ENCODE data around the gene RPH3AL.
"Not testable (repeated sequence)": the region's sequence is repeated elsewhere in the genome, so short reads cannot be mapped to it uniquely, and the experiment has no call there.

The RPH3AL gene

GRCh38 chr17:178292-179065 is 174.1 kb downstream of the RPH3AL start:
- no peak overlapping the region for H3K27ac ChIP-seq

DNA sequence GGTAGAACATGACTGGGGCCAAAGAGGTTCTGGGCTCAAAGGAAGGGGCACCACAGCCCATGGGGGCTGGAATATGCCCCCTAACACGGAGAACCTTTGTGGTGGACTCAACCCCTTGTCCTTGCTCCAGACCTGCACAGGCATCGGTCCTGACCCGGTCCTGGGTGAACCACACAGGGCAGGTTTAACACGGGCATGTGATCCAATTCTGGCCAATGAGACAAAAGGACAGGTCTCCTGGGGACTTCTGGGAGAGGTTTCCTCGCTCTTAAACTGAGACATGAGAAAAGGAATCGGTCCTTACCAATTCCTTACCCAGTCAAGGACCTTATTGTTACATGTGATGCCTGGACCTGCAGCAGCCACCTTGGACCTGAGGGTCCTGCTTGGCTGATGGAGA is 174.8 kb downstream of the RPH3AL start:
- TF ChIP-seq ZFX (IDR thresholded peaks at IDR 0.05; ENCODE audit: borderline replicate concordance), result no peak
- TF ChIP-seq CTCF (IDR thresholded peaks at IDR 0.05), result no peak
- H3K27ac ChIP-seq, result no peak overlapping the region

More at GRCh38 chr17:178292-179065, 174.1 kb downstream of the RPH3AL start:
- no peak for TF ChIP-seq ZFX (IDR thresholded peaks at IDR 0.05; ENCODE audit: borderline replicate concordance)
- TF ChIP-seq CTCF (IDR thresholded peaks at IDR 0.05), result no peak

GRCh38 chr17:177155-177554 is 175.5 kb downstream of the RPH3AL start:
- no peak overlapping the region for H3K27ac ChIP-seq
- no peak for TF ChIP-seq CTCF (IDR thresholded peaks at IDR 0.05)
- TF ChIP-seq ZFX (IDR thresholded peaks at IDR 0.05; ENCODE audit: borderline replicate concordance), result no peak

DNA sequence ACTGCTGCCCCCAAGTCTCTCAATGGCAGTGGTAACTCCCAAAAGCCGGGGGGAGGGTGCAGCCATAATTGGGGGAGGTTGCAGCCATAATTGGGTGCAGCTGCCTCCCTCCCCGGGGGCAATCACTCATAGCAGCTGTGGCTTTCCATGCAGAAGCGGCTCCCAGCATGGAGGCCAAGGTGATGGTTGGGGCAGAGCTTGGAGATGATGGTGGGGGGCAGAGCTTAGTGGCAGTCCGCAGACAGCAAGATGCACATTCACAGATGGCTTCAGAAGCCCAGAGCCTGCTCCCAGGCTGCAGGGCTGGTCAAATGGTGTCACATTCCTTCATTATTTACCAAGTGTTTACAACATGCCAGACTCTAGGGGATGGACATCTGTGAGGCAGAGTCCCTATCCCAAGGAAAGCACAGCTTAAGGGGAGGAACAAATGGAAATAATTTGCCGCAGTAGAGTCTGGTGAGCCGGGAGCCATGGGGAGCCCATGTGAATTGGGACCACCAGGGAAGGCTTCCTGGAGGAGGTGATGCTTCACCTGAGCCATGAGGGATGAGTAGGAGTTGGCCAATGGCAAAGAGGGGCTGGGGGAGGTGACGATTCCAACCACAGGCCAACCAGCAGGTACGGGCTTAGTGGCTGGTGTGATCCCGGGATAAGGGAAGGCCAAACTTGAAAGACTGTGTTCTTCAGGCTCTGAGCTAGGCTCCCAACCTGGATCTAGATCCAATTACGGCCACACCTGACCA is 179.3 kb downstream of the RPH3AL start:
- no peak overlapping the region for H3K27ac ChIP-seq
- no peak for TF ChIP-seq ZFX (IDR thresholded peaks at IDR 0.05; ENCODE audit: borderline replicate concordance)
- TF ChIP-seq CTCF (IDR thresholded peaks at IDR 0.05), result no peak

DNA sequence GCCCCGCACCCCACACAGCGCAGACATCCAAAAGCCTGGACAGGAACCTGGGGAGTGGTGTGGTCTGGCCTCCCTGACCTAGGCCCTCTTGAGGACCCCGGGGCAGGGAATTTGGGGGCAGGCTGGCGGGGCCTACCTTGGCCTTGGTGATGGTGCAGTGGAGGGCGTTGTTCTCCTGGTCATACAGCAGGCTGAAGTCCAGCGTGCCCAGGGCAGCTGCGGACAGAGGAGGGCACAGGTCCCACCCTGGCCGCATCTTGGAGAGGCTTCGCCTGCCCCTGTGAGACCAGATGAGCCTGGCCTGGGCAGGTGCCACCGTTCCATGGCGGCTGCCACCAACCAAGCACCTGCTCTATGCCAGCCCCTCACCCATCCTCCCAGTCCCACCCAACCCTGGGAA is 180.2 kb downstream of the RPH3AL start:
- no peak for TF ChIP-seq ZFX (IDR thresholded peaks at IDR 0.05; ENCODE audit: borderline replicate concordance)
- no peak for TF ChIP-seq CTCF (IDR thresholded peaks at IDR 0.05)
- no peak overlapping the region for H3K27ac ChIP-seq

DNA sequence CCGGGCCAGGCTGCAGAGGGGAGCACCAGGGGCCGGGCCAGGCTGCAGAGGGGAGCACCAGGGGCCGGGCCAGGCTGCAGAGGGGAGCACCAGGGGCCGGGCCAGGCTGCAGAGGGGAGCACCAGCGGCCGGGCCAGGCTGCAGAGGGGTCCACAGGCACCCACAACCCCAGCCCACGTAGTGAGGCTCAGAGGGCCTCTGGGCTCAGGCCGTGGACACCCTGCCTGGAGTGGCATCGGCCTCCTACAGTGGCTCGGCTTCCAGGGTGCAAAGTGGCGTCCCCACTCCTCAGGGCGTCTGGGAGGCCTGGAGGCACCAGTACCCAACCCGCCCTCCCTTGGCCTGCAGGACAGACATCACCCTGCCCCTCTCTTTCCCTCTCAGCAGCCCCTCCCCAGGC is 180.7 kb downstream of the RPH3AL start:
- H3K27ac ChIP-seq, result no peak overlapping the region
- TF ChIP-seq CTCF (IDR thresholded peaks at IDR 0.05) (no peak), ZFX (IDR thresholded peaks at IDR 0.05; ENCODE audit: borderline replicate concordance) (no peak)

DNA sequence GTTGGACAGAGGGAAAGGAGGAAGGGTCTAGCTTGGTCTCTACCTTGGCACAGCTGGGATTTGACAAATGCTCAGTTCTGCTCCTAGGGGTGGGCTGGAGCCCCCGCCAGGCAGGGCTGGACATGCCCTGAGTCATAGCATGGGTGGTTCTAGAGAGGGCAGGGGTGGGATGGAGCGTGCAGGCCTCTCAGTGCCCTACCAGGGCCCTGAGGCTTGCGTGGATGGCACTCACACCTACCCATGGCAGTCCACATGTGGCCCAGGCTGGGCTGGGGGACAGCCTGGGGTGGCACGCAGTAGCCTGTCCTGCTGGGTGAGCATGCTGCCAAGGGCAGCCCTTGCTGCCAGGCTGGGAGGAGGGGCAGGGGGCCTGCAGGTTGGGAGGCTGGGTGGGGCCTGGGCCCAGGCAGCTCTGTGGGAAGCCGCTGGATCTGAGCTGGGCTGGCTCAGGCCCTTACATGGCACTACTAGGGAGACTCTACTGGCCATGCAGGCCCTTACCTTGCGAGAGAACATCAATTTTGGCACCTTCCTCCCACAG is 182.4 kb downstream of the RPH3AL start:
- TF ChIP-seq ZFX (IDR thresholded peaks at IDR 0.05; ENCODE audit: borderline replicate concordance) (no peak), CTCF (IDR thresholded peaks at IDR 0.05) (no peak)
- H3K27ac ChIP-seq, result no peak overlapping the region

DNA sequence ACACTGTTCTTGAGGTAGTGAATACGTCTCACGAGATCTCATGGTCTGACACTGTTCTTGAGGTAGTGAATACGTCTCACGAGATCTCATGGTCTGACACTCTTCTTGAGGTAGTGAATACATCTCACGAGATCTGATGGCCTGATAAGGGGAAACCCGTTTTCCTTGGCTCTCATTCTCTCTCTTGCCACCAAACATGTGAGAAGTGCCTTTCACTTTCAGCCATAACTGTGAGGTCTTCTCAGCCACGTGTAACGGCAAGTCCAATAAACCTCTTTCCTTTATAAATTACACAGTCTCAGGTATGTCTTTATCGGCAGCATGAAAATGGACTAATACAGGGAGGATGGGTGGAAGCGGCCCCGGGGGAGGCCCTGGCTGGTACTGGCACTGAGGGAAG is 184.0 kb downstream of the RPH3AL start:
- not testable (repeated sequence) for H3K27ac ChIP-seq

Data from 22Rv1 (cell line).